ENCODE data around the gene PRMT9. TPM values are rescaled to one million over a fixed set of nuclear protein-coding genes. Genes with fewer than 3 reads are reported as not detected.
A peak's percentile ranks its signal among the peaks of the same experiment; 100 is the strongest.

PRMT9 gene
- total and polyA plus RNA-seq, 12 donors: 3.0 to 7.3 (median 6.5) TPM

DNA sequence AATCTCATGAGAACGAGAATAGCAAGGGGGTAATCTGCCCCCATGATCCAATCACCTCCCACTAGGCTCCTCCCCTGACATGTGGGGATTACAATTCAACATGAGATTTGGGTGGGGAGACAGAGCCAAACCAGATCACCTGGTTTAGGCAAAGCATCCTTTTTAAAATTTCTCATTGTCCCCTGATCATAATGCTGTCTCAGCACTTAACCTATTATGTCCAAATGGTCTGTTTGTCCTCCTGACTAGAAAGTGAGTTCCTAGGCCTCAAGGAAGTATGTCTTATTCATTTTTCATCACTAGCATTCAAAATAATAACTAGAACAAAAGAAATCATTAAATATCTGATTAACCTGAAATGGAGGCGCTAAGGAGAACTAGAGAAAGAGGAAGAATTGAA, 7.9 kb upstream of the PRMT9 start:
- no peak overlapping the region for H3K27ac ChIP-seq
- TF ChIP-seq, protein P1, sequence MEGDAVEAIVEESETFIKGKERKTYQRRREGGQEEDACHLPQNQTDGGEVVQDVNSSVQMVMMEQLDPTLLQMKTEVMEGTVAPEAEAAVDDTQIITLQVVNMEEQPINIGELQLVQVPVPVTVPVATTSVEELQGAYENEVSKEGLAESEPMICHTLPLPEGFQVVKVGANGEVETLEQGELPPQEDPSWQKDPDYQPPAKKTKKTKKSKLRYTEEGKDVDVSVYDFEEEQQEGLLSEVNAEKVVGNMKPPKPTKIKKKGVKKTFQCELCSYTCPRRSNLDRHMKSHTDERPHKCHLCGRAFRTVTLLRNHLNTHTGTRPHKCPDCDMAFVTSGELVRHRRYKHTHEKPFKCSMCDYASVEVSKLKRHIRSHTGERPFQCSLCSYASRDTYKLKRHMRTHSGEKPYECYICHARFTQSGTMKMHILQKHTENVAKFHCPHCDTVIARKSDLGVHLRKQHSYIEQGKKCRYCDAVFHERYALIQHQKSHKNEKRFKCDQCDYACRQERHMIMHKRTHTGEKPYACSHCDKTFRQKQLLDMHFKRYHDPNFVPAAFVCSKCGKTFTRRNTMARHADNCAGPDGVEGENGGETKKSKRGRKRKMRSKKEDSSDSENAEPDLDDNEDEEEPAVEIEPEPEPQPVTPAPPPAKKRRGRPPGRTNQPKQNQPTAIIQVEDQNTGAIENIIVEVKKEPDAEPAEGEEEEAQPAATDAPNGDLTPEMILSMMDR (IDR thresholded peaks at IDR 0.05): no peak
- no peaks in the 10 kb centered on the region for H3K36me3 ChIP-seq
- no peaks in the 10 kb centered on the region for H3K27me3 ChIP-seq
- ATAC-seq: no peak
- no peak overlapping the region for H3K4me3 ChIP-seq
- WGBS, 2 donors: 81 to 87% methylated on average over 2 of the region's 2 CpGs
- no peaks in the 10 kb centered on the region for H3K9me3 ChIP-seq
- no peak for DNase-seq
- intact Hi-C loops (cut with DNase I): no loop called here
- no peaks in the 10 kb centered on the region for H3K4me1 ChIP-seq

DNA sequence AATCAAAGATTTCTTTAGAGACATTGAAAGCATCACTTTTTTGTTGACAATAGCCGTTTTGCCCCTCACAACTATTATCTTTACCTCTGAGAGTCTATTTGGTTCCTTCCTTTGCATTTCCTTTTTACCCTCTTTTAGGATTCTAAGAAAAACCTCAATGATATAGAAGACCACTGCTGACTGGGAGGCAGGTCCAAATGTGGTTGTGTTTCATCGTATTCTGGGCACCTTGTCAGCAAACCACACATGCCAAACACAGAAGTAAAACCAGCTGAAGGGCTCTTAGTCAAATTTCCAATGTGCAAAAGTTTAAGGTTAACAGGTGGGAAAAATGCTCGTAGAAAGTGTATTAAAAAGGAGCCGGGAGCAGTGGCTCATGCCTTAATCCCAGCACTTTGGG, 5.1 kb upstream of the PRMT9 start:
- WGBS, 2 donors: 67 to 73% methylated on average over 4 of the region's 4 CpGs
- no peak overlapping the region for H3K4me3 ChIP-seq
- H3K4me1 ChIP-seq: peaks cover 0 to 7% (median 6%) of the 10 kb centered on the region in 9 donors

DNA sequence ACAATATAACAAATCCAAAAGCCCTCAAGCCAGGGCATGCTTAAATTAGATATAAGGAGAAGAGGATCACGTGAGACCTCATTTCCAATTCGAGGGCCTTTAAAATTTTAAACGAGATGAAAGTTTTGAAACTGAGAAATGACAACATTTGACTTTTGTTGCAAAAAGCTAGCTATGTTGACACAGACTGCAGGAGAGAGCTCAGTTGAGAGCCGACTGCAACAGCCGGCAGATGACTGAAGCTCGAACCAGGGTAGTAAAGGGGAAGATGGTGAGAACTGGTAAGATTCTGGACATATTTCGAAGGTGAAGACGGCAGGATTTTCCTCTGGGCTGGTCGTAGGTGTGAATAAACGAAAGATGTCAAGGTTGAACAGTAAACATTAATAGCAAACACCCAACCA, 773 bp downstream of the PRMT9 start:
- Histone ChIP-seq H3K4me3 (peak overlapping the region; percentile 51 to 96 (median 78)), H3K27me3 (no peaks in the 10 kb centered on the region), H3K36me3 (peaks cover 0 to 19% (median 0%) of the 10 kb centered on the region in 9 donors), H3K27ac (peak overlapping the region; percentile 7 to 95 (median 88)), H3K9me3 (no peaks in the 10 kb centered on the region), H3K4me1 (peaks cover 0 to 27% (median 17%) of the 10 kb centered on the region in 9 donors)
- intact Hi-C loops (cut with DNase I): loop anchor here in 1 of 10 donors (5.0 kb wide), 1 partner anchor 66 kb away; the partner anchor contains the start of gene TMEM184C
- TF ChIP-seq, protein P1 (IDR thresholded peaks at IDR 0.05): no peak
- 2 to 3% methylated on average over 10 of the region's 10 CpGs for WGBS, 2 donors
- DNase-seq: no peak
- ATAC-seq: peak in 6 of 8 donors; percentile 26 to 53 (median 44)

More for the DNA sequence above, 5.1 kb upstream of the PRMT9 start:
- H3K9me3 ChIP-seq: no peaks in the 10 kb centered on the region
- intact Hi-C loops (cut with DNase I): no loop called here
- no peaks in the 10 kb centered on the region for H3K27me3 ChIP-seq
- H3K36me3 ChIP-seq: no peaks in the 10 kb centered on the region
- ATAC-seq: no peak
- no peak for DNase-seq
- TF ChIP-seq, protein P1 (IDR thresholded peaks at IDR 0.05): no peak
- no peak overlapping the region for H3K27ac ChIP-seq

DNA sequence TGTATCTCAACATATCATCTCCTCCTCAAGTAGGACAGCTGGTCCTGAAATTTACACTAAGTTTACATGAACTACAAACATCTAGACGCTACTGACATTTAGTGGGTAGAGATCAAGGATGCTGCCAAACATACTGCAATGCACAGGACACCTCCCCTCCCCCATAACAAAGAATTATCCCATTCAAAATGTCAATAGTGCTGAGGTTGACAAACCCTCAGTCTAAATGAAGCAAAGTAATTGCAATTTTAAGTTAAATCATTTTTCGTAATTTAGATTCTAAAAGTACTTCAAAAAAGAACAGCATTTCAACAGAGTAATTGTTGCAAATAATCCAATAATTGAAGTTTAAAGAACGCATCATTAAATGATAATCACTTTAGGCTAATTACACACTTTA, 1.2 kb downstream of the PRMT9 start:
- DNase-seq (no peak), ATAC-seq (no peak)
- WGBS, 2 donors: 76% methylated on average over 3 of the region's 3 CpGs
- Histone ChIP-seq H3K27me3 (no peaks in the 10 kb centered on the region), H3K27ac (peak overlapping the region in 5 of 10 donors; percentile 88 to 95 (median 94)), H3K4me1 (peaks cover 0 to 30% (median 21%) of the 10 kb centered on the region in 9 donors), H3K9me3 (no peaks in the 10 kb centered on the region), H3K4me3 (peak overlapping the region; percentile 51 to 96 (median 78)), H3K36me3 (peaks cover 0 to 23% (median 0%) of the 10 kb centered on the region in 9 donors)
- intact Hi-C loops (cut with DNase I): loop anchor here in 1 of 10 donors (5.0 kb wide), 1 partner anchor 65 kb away; the partner anchor contains the start of gene TMEM184C
- TF ChIP-seq, protein P1 (IDR thresholded peaks at IDR 0.05): no peak

Measured in heart right ventricle (tissue), 16 donors.